Natural killer cell (primary cell): ENCODE measurements around the gene CRYZL1. TPM values are rescaled to one million over a fixed set of nuclear protein-coding genes. Genes with fewer than 3 reads are reported as not detected.

ENCODE experiments used
- ATAC-seq, 3 donors: fragments of 150-1000 bp in 2 of 3; fragments of 200-7000 bp in 1 of 3; cut with Tn5 transposase; 1 replicate in 1 of 3; 2 replicates in 2 of 3; pipeline ENCODE4 v1.10.0; 2021; ENCODE audit warnings: mild to moderate bottlenecking in 2 of 3, moderate library complexity in 2 of 3
- DNase-seq, 2 donors: peaks; one replicate each; pipeline versions ENCODE4 v3.0.0 to v3.0.0-alpha.2; 2013 to 2021; ENCODE audit warnings: mixed read lengths in 1 of 2
- H3K27ac ChIP-seq: one replicate; pipeline ENCODE4 v1.5.1; 2013; ENCODE audit warnings: mild to moderate bottlenecking, low read length
- H3K27me3 ChIP-seq: one replicate; pipeline ENCODE4 v1.6.1; 2013; ENCODE audit warnings: low read length; ENCODE audit not compliant: control insufficient read depth, insufficient read depth
- H3K36me3 ChIP-seq: one replicate; pipeline ENCODE4 v1.6.1; 2013; ENCODE audit warnings: low read length; ENCODE audit not compliant: control insufficient read depth, insufficient read depth
- H3K4me1 ChIP-seq: one replicate; pipeline ENCODE4 v1.6.1; 2013; ENCODE audit warnings: low read length; ENCODE audit not compliant: control insufficient read depth, insufficient read depth
- H3K4me3 ChIP-seq: one replicate; pipeline ENCODE4 v1.5.1; 2013; ENCODE audit warnings: low read length
- H3K9me3 ChIP-seq: one replicate; pipeline ENCODE4 v1.6.1; 2013; ENCODE audit warnings: low read length; ENCODE audit not compliant: control insufficient read depth, insufficient read depth
- H3K27ac Mint-ChIP-seq, 2 donors: one replicate each; pipeline ENCODE4 v1.8.0; 2022; ENCODE audit warnings: mild to moderate bottlenecking in 2 of 2, mixed read lengths in 2 of 2, moderate library complexity in 1 of 2
- H3K27me3 Mint-ChIP-seq, 2 donors: one replicate each; pipeline ENCODE4 v1.8.0; 2022; ENCODE audit warnings: low read depth in 2 of 2, mixed read lengths in 2 of 2
- H3K36me3 Mint-ChIP-seq: one replicate; pipeline ENCODE4 v1.8.0; 2022; ENCODE audit warnings: mixed read lengths
- H3K4me1 Mint-ChIP-seq, 2 donors: one replicate each; pipeline ENCODE4 v1.8.0; 2022; ENCODE audit warnings: mixed read lengths in 2 of 2
- H3K4me3 Mint-ChIP-seq: one replicate; pipeline ENCODE4 v1.8.0; 2022; ENCODE audit warnings: mild to moderate bottlenecking, moderate library complexity, mixed read lengths
- H3K9me3 Mint-ChIP-seq, 2 donors: one replicate each; pipeline ENCODE4 v1.8.0; 2022; ENCODE audit warnings: mixed read lengths in 2 of 2
- CTCF ChIP-seq: fragments of 200-600 bp; IDR thresholded peaks from one replicate; pipeline ENCODE4 v1.8.0; 2022; ENCODE audit warnings: antibody characterized with exemption
- WGBS: methylation state at CpG from one replicate; pipeline ENCODE4 v1.1.7; 2013; ENCODE audit warnings: missing lambda C conversion rate; ENCODE audit not compliant: insufficient coverage; 5-methylcytosine and 5-hydroxymethylcytosine counted together
- intact Hi-C: fragments of 100-400 bp; cut with micrococcal nuclease; formaldehyde crosslinking; loops from one replicate; pipeline ENCODE4 v1.14.2; 2022
- total RNA-seq, 4 donors: library from RNA; stranded (reverse); fragments of 120-200 nt in 1 of 4; gene quantifications; one replicate each; pipeline versions ENCODE4 v1.2.3 to v1.2.4, GENCODE V29; 2013 to 2022

CRYZL1 gene
- total RNA-seq = 10 to 100 TPM; 25.8 to 32.8 (median 30.0) TPM
- 42.8 TPM for total RNA-seq (2013)

GRCh38 chr21:33641352-33642026, at the start of gene CRYZL1:
Gene CRYZL1 (minus strand): TSS chr21:33641741. CDS start chr21:33631551, 10,190 bp downstream.
- H3K27ac Mint-ChIP-seq = peak within 1 kb of the TSS; percentile 86 to 90
- no peaks in the 10 kb centered on the region for H3K9me3 Mint-ChIP-seq
- H3K4me3 ChIP-seq = peak within 1 kb of the TSS; percentile 71
- H3K36me3 ChIP-seq = no peaks in the 10 kb centered on the region
- no peaks in the 10 kb centered on the region for H3K36me3 Mint-ChIP-seq
- peak within 1 kb of the TSS; percentile 83 for H3K27ac ChIP-seq
- WGBS = under 1% methylated on average over 38 of the region's 38 CpGs
- intact Hi-C loops = loop anchor here (1.0 to 5.0 kb wide), 5 partner anchors 53 to 976 kb away; partner anchors contain the start of genes DNAJC28, DONSON, GART and RCAN1
- H3K27me3 Mint-ChIP-seq = peaks cover 17 to 23% of the 10 kb centered on the region in 2 donors
- H3K4me1 Mint-ChIP-seq = peaks cover 29% of the 10 kb centered on the region in 2 donors
- TF ChIP-seq CTCF = no peak
- peaks cover 7% of the 10 kb centered on the region for H3K27me3 ChIP-seq
- H3K4me1 ChIP-seq = peaks cover 16% of the 10 kb centered on the region
- H3K4me3 Mint-ChIP-seq = peak within 1 kb of the TSS; percentile 88
- DNase-seq = peak; percentile 100
- no peaks in the 10 kb centered on the region for H3K9me3 ChIP-seq
- peak; percentile 78 to 92 (median 81) for ATAC-seq

- Histone ChIP-seq H3K9me3 (no peaks in the 10 kb centered on the region), H3K27me3 (no peaks in the 10 kb centered on the region), H3K27ac (no peak overlapping the region), H3K36me3 (no peaks in the 10 kb centered on the region), H3K4me1 (no peaks in the 10 kb centered on the region), H3K4me3 (no peak overlapping the region)
- TF ChIP-seq CTCF = no peak
- Mint-ChIP-seq H3K4me3 (no peak overlapping the region), H3K27ac (no peak overlapping the region), H3K27me3 (peaks cover 7% of the 10 kb centered on the region in 2 donors), H3K4me1 (no peaks in the 10 kb centered on the region), H3K9me3 (no peaks in the 10 kb centered on the region), H3K36me3 (no peaks in the 10 kb centered on the region)
- DNase-seq (no peak), ATAC-seq (no peak)
- 89% methylated on average over 4 of the region's 5 CpGs for WGBS
- intact Hi-C loops = no loop called here
Observed at GRCh38 chr21:33690874-33691273, 49.3 kb upstream of the CRYZL1 start.

- WGBS = 100% methylated on average over 1 of the region's 1 CpG
- Mint-ChIP-seq H3K27me3 (peaks cover 6 to 18% of the 10 kb centered on the region in 2 donors), H3K36me3 (no peaks in the 10 kb centered on the region), H3K27ac (no peak overlapping the region), H3K4me1 (no peaks in the 10 kb centered on the region), H3K4me3 (no peak overlapping the region), H3K9me3 (no peaks in the 10 kb centered on the region)
- Histone ChIP-seq H3K27me3 (no peaks in the 10 kb centered on the region), H3K36me3 (no peaks in the 10 kb centered on the region), H3K9me3 (no peaks in the 10 kb centered on the region), H3K4me3 (no peak overlapping the region), H3K4me1 (no peaks in the 10 kb centered on the region), H3K27ac (no peak overlapping the region)
- no peak for TF ChIP-seq CTCF
- ATAC-seq (no peak), DNase-seq (no peak)
- intact Hi-C loops = no loop called here
Observed at GRCh38 chr21:33688353-33688752, 46.8 kb upstream of the CRYZL1 start.

- Mint-ChIP-seq H3K4me3 (no peak overlapping the region), H3K4me1 (no peaks in the 10 kb centered on the region), H3K9me3 (no peaks in the 10 kb centered on the region), H3K27ac (no peak overlapping the region), H3K27me3 (peaks cover 2 to 18% of the 10 kb centered on the region in 2 donors), H3K36me3 (no peaks in the 10 kb centered on the region)
- Histone ChIP-seq H3K9me3 (no peaks in the 10 kb centered on the region), H3K4me1 (no peaks in the 10 kb centered on the region), H3K4me3 (no peak overlapping the region), H3K36me3 (no peaks in the 10 kb centered on the region), H3K27ac (no peak overlapping the region), H3K27me3 (no peaks in the 10 kb centered on the region)
- 95% methylated on average over 3 of the region's 3 CpGs for WGBS
- TF ChIP-seq CTCF = no peak
- intact Hi-C loops = no loop called here
- DNase-seq (no peak), ATAC-seq (no peak)
Observed at GRCh38 chr21:33687634-33688033, 46.1 kb upstream of the CRYZL1 start.
